Stimulated activated CD8-positive, alpha-beta memory T cell treated with anti-CD3 and anti-CD28 coated beads, Interleukin-4, amount 100 ng/mL, for 48 hours (primary cell): ENCODE results near the gene NABP2.
"Not testable (repeated sequence)": the region's sequence is repeated elsewhere in the genome, so short reads cannot be mapped to it uniquely, and the experiment has no call there.

Experiments
- DNase-seq: peaks from one replicate; pipeline ENCODE4 v3.0.0-alpha.2; 2020

The NABP2 gene

GRCh38 chr12:56224102-56224701 lies at the start of gene NABP2:
Gene NABP2, plus strand, starts transcription at chr12:56224342. Its CDS starts 515 bp downstream, at chr12:56224857.
- DNase-seq, result peak; percentile 97

- DNase-seq, result no peak
These were observed 45.8 kb upstream of the NABP2 start for GRCh38 chr12:56178347-56178746.

GRCh38 chr12:56186957-56187356 lies 37.2 kb upstream of the NABP2 start:
- no peak for DNase-seq

GRCh38 chr12:56188131-56188777 lies 35.9 kb upstream of the NABP2 start:
- no peak for DNase-seq

- no peak for DNase-seq
These were observed 35.4 kb upstream of the NABP2 start for GRCh38 chr12:56188778-56189098.

GRCh38 chr12:56189099-56189917 lies 34.8 kb upstream of the NABP2 start, which contains the start of gene SMARCC2:
Gene SMARCC2, minus strand, starts transcription at chr12:56189483. Its CDS starts 22 bp downstream, at chr12:56189461.
- peak; percentile 89 for DNase-seq

- peak; percentile 97 for DNase-seq
These were observed 34.0 kb upstream of the NABP2 start for GRCh38 chr12:56189918-56190694.

- DNase-seq, result no peak
These were observed 33.4 kb upstream of the NABP2 start for GRCh38 chr12:56190695-56191155.

GRCh38 chr12:56192582-56192981 lies 31.6 kb upstream of the NABP2 start:
- DNase-seq, result no peak

- peak; percentile 83 for DNase-seq
These were observed 31.0 kb upstream of the NABP2 start for GRCh38 chr12:56193025-56193578.

- not testable (repeated sequence) for DNase-seq
These were observed 27.2 kb upstream of the NABP2 start for GRCh38 chr12:56196818-56197550.

GRCh38 chr12:56197921-56198635 lies 26.1 kb upstream of the NABP2 start:
- no peak for DNase-seq

GRCh38 chr12:56198836-56199235 lies 25.3 kb upstream of the NABP2 start:
- DNase-seq, result no peak

- DNase-seq, result no peak
These were observed 21.8 kb upstream of the NABP2 start for GRCh38 chr12:56202366-56202765.

- no peak for DNase-seq
These were observed 21.3 kb upstream of the NABP2 start for GRCh38 chr12:56202838-56203237.

- no peak for DNase-seq
These were observed 19.9 kb upstream of the NABP2 start for GRCh38 chr12:56204275-56204674.

- no peak for DNase-seq
These were observed 18.7 kb upstream of the NABP2 start for GRCh38 chr12:56205445-56205844.

GRCh38 chr12:56206452-56207166 lies 17.5 kb upstream of the NABP2 start:
- DNase-seq, result peak; percentile 59

- DNase-seq, result no peak
These were observed 16.1 kb upstream of the NABP2 start for GRCh38 chr12:56208006-56208405.

- DNase-seq, result no peak
These were observed 11.8 kb upstream of the NABP2 start for GRCh38 chr12:56212361-56212760.

GRCh38 chr12:56213878-56214277 lies 10.3 kb upstream of the NABP2 start:
- DNase-seq, result no peak
